Thymus (tissue), 11 donors: ENCODE measurements around the gene PLCL1. TPM values are rescaled to one million over a fixed set of nuclear protein-coding genes. Genes with fewer than 3 reads are reported as not detected.

Experiments
- DNase-seq, 9 donors: peaks; one replicate each; pipeline ENCODE4 v3.0.0-alpha.2; 2013; ENCODE audit warnings: low spot score in 9 of 9, low read depth in 6 of 9, missing footprints in 1 of 9
- H3K27ac ChIP-seq, 2 donors: one replicate each; pipeline ENCODE4 v1.5.1; 2013; ENCODE audit warnings: control low read depth in 1 of 2, low read depth in 1 of 2, low read length in 1 of 2, mild to moderate bottlenecking in 1 of 2, moderate library complexity in 1 of 2
- H3K27me3 ChIP-seq, 2 donors: one replicate each; pipeline ENCODE4 v1.5.1; 2013; ENCODE audit warnings: low read length in 1 of 2; ENCODE audit not compliant: control insufficient read depth in 2 of 2, insufficient read depth in 1 of 2
- H3K36me3 ChIP-seq, 2 donors: one replicate each; pipeline ENCODE4 v1.5.1; 2013; ENCODE audit warnings: low read length in 1 of 2, mild to moderate bottlenecking in 1 of 2, moderate library complexity in 1 of 2; ENCODE audit not compliant: control insufficient read depth in 2 of 2, insufficient read depth in 2 of 2
- H3K4me1 ChIP-seq, 2 donors: one replicate each; pipeline ENCODE4 v1.5.1; 2013; ENCODE audit warnings: low read length in 2 of 2; ENCODE audit not compliant: control insufficient read depth in 2 of 2, insufficient read depth in 2 of 2
- H3K4me3 ChIP-seq, 2 donors: one replicate each; pipeline ENCODE4 v1.5.1; 2013; ENCODE audit warnings: low read length in 2 of 2, control low read depth in 1 of 2, mild to moderate bottlenecking in 1 of 2
- H3K9me3 ChIP-seq, 2 donors: one replicate each; pipeline ENCODE4 v1.5.1; 2013; ENCODE audit warnings: low read length in 1 of 2, mild to moderate bottlenecking in 1 of 2; ENCODE audit not compliant: control insufficient read depth in 2 of 2, insufficient read depth in 1 of 2
- WGBS: extraction: QIAGEN DNeasy Blood & Tissue Kit; methylation state at CpG from one replicate; pipeline ENCODE4 v1.1.7; 2013; 5-methylcytosine and 5-hydroxymethylcytosine counted together
- polyA plus RNA-seq: library from polyadenylated mRNA; stranded (reverse); fragments of 200-250 nt; gene quantifications from one replicate; pipeline ENCODE4 v1.2.3, GENCODE V29; 2013
- total RNA-seq: library from RNA; stranded (reverse); fragments of 120-200 nt; gene quantifications from one replicate; pipeline ENCODE4 v1.2.4, GENCODE V29; 2013
- donor health status: healthy.

The PLCL1 gene
- total and polyA plus RNA-seq, 2 donors, result 7.8 to 16.5 TPM

GRCh38 chr2:198117406-198118041, 313.1 kb downstream of the PLCL1 start:
- no peak for DNase-seq
- H3K27me3 ChIP-seq, result no peaks in the 10 kb centered on the region
- 80% methylated on average over 4 of the region's 4 CpGs for WGBS
- no peaks in the 10 kb centered on the region for H3K9me3 ChIP-seq
- H3K27ac ChIP-seq, result no peak overlapping the region
- peaks cover 3 to 11% of the 10 kb centered on the region in 2 donors for H3K36me3 ChIP-seq
- H3K4me1 ChIP-seq, result no peaks in the 10 kb centered on the region
- no peak overlapping the region for H3K4me3 ChIP-seq

GRCh38 chr2:198127627-198128026, 323.2 kb downstream of the PLCL1 start:
- peaks cover 4 to 19% of the 10 kb centered on the region in 2 donors for H3K36me3 ChIP-seq
- no peak overlapping the region for H3K4me3 ChIP-seq
- H3K27ac ChIP-seq, result no peak overlapping the region
- DNase-seq, result peak in 8 of 9 donors; percentile 16 to 75 (median 45)
- H3K27me3 ChIP-seq, result no peaks in the 10 kb centered on the region
- 95% methylated on average over 1 of the region's 1 CpG for WGBS
- no peaks in the 10 kb centered on the region for H3K9me3 ChIP-seq
- H3K4me1 ChIP-seq, result no peaks in the 10 kb centered on the region

- Histone ChIP-seq H3K4me1 (no peaks in the 10 kb centered on the region), H3K9me3 (no peaks in the 10 kb centered on the region), H3K4me3 (no peak overlapping the region), H3K27me3 (no peaks in the 10 kb centered on the region), H3K36me3 (peaks cover 4 to 19% of the 10 kb centered on the region in 2 donors), H3K27ac (no peak overlapping the region)
- DNase-seq, result no peak
- 72% methylated on average over 5 of the region's 5 CpGs for WGBS
Measured at GRCh38 chr2:198129609-198130008, 325.2 kb downstream of the PLCL1 start.

- WGBS, result 97% methylated on average over 6 of the region's 6 CpGs
- Histone ChIP-seq H3K4me1 (no peaks in the 10 kb centered on the region), H3K27ac (no peak overlapping the region), H3K9me3 (no peaks in the 10 kb centered on the region), H3K27me3 (no peaks in the 10 kb centered on the region), H3K36me3 (peaks cover 5 to 10% of the 10 kb centered on the region in 2 donors), H3K4me3 (no peak overlapping the region)
- no peak for DNase-seq
Measured at GRCh38 chr2:198134293-198134955, 330.0 kb downstream of the PLCL1 start.

- no peak for DNase-seq
- H3K27me3 ChIP-seq, result no peaks in the 10 kb centered on the region
- H3K9me3 ChIP-seq, result no peaks in the 10 kb centered on the region
- H3K27ac ChIP-seq, result no peak overlapping the region
- H3K4me3 ChIP-seq, result no peak overlapping the region
- WGBS, result 88% methylated on average over 2 of the region's 2 CpGs
- H3K4me1 ChIP-seq, result no peaks in the 10 kb centered on the region
- H3K36me3 ChIP-seq, result peaks cover 5 to 9% of the 10 kb centered on the region in 2 donors
Measured at GRCh38 chr2:198135481-198135934, 331.1 kb downstream of the PLCL1 start.

GRCh38 chr2:198136142-198136541, 331.7 kb downstream of the PLCL1 start:
- Histone ChIP-seq H3K27ac (no peak overlapping the region), H3K27me3 (no peaks in the 10 kb centered on the region), H3K36me3 (peaks cover 3 to 5% of the 10 kb centered on the region in 2 donors), H3K9me3 (no peaks in the 10 kb centered on the region), H3K4me1 (no peaks in the 10 kb centered on the region), H3K4me3 (no peak overlapping the region)
- WGBS, result 96% methylated on average over 2 of the region's 2 CpGs
- no peak for DNase-seq

GRCh38 chr2:198137733-198138132, 333.3 kb downstream of the PLCL1 start:
- DNase-seq, result no peak
- 99% methylated on average over 1 of the region's 1 CpG for WGBS
- no peaks in the 10 kb centered on the region for H3K9me3 ChIP-seq
- no peaks in the 10 kb centered on the region for H3K4me1 ChIP-seq
- peaks cover 0 to 5% of the 10 kb centered on the region in 2 donors for H3K36me3 ChIP-seq
- H3K4me3 ChIP-seq, result no peak overlapping the region
- no peak overlapping the region for H3K27ac ChIP-seq
- no peaks in the 10 kb centered on the region for H3K27me3 ChIP-seq

GRCh38 chr2:198141726-198142125, 337.3 kb downstream of the PLCL1 start:
- WGBS, result 96% methylated on average over 2 of the region's 2 CpGs
- Histone ChIP-seq H3K27me3 (no peaks in the 10 kb centered on the region), H3K4me3 (no peak overlapping the region), H3K9me3 (no peaks in the 10 kb centered on the region), H3K4me1 (peaks cover 21 to 26% of the 10 kb centered on the region in 2 donors), H3K36me3 (peaks cover 3 to 8% of the 10 kb centered on the region in 2 donors), H3K27ac (no peak overlapping the region)
- DNase-seq, result no peak

- Histone ChIP-seq H3K27me3 (no peaks in the 10 kb centered on the region), H3K9me3 (no peaks in the 10 kb centered on the region), H3K4me1 (peaks cover 21 to 26% of the 10 kb centered on the region in 2 donors), H3K36me3 (peaks cover 3 to 4% of the 10 kb centered on the region in 2 donors), H3K27ac (no peak overlapping the region), H3K4me3 (no peak overlapping the region)
- WGBS, result 87% methylated on average over 4 of the region's 4 CpGs
- no peak for DNase-seq
Measured at GRCh38 chr2:198143156-198143555, 338.8 kb downstream of the PLCL1 start.
